Peyer's patch (tissue), 4 donors: ENCODE data around the gene GPR62. TPM values are rescaled to one million over a fixed set of nuclear protein-coding genes. Genes with fewer than 3 reads are reported as not detected.

Source experiments
- DNase-seq, 3 donors: peaks; one replicate each; pipeline ENCODE4 v3.0.0-alpha.2; 2017 to 2019
- H3K27ac ChIP-seq, 4 donors: fragments of 200-600 bp; sonication (generic); one replicate each; pipeline ENCODE4 v1.5.1; 2016 to 2019
- H3K27me3 ChIP-seq, 2 donors: fragments of 200-600 bp; sonication (generic); one replicate each; pipeline ENCODE4 v1.5.1; 2019
- H3K36me3 ChIP-seq, 3 donors: fragments of 200-600 bp; sonication (generic); one replicate each; pipeline ENCODE4 v1.5.1; 2016 to 2019
- H3K4me1 ChIP-seq, 4 donors: fragments of 200-600 bp; sonication (generic); one replicate each; pipeline ENCODE4 v1.5.1; 2016 to 2019
- H3K4me3 ChIP-seq, 4 donors: fragments of 200-600 bp; sonication (generic); 1 replicate in 3 of 4; 2 replicates in 1 of 4; pipeline ENCODE4 v1.5.1; 2016 to 2019; ENCODE audit warnings: mild to moderate bottlenecking in 1 of 4
- H3K9me3 ChIP-seq, 4 donors: fragments of 200-600 bp; sonication (generic); one replicate each; pipeline ENCODE4 v1.5.1; 2016 to 2019; ENCODE audit warnings: mild to moderate bottlenecking in 1 of 4
- POLR2A ChIP-seq, 2 donors: fragments of 450-650 bp; IDR thresholded peaks; one replicate each; pipeline ENCODE4 v1.5.1; 2017; ENCODE audit warnings: antibody characterized with exemption in 2 of 2, mild to moderate bottlenecking in 2 of 2, moderate library complexity in 2 of 2
- small RNA-seq, 2 donors: library from RNA; depleted of rRNA; stranded (forward); fragments of <200 nt; gene quantifications; one replicate each; pipeline ENCODE3, GENCODE V24; 2016
- total RNA-seq, 4 donors: library from RNA; depleted of rRNA; stranded (reverse); fragments of >200 nt; gene quantifications; one replicate each; pipeline ENCODE4 v1.1.0, GENCODE V29; 2016
- TF ChIP-seq, protein P1 (sequence below), 6 experiments: fragments of 450-650 bp in 4 of 6; fragments of 200-600 bp in 2 of 6; sonication (generic) in 1 of 6; IDR thresholded peaks; one replicate each; pipeline ENCODE4 v1.5.1; 2017 to 2019; ENCODE audit warnings: antibody characterized with exemption in 6 of 6, mild to moderate bottlenecking in 3 of 6, moderate library complexity in 1 of 6

The GPR62 gene
- total RNA-seq, 4 donors from 2014 or later, result not detected

DNA sequence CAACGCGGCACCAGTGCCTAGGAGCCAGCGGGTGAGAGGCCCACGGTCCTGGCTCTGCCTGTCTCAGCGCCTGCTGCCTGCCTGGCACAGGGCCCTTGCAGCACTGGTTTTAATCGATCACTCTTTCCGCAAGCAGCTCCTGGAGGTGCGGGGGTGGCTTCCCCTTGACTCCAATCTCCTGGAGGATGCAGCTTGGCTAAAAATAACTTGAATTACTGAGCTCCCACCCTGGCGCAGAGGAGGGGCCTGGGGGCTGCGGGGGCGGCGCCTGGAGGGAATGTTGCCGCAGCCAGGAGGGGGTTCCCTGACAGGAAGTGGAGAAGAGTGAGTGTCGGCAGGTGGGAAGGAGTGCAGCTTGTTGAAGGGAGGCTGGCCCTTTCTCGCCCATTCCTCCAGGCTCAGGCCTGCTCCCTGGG is 50.4 kb downstream of the GPR62 start:
- Histone ChIP-seq H3K9me3 (no peaks in the 10 kb centered on the region), H3K27me3 (no peaks in the 10 kb centered on the region), H3K27ac (peak overlapping the region in 2 of 4 donors; percentile 3 to 4), H3K4me3 (no peak overlapping the region), H3K4me1 (peaks cover 0 to 19% (median 3%) of the 10 kb centered on the region in 4 donors), H3K36me3 (no peaks in the 10 kb centered on the region)
- no peak for DNase-seq
- no peak for TF ChIP-seq POLR2A (IDR thresholded peaks at IDR 0.05)
- TF ChIP-seq, protein P1, sequence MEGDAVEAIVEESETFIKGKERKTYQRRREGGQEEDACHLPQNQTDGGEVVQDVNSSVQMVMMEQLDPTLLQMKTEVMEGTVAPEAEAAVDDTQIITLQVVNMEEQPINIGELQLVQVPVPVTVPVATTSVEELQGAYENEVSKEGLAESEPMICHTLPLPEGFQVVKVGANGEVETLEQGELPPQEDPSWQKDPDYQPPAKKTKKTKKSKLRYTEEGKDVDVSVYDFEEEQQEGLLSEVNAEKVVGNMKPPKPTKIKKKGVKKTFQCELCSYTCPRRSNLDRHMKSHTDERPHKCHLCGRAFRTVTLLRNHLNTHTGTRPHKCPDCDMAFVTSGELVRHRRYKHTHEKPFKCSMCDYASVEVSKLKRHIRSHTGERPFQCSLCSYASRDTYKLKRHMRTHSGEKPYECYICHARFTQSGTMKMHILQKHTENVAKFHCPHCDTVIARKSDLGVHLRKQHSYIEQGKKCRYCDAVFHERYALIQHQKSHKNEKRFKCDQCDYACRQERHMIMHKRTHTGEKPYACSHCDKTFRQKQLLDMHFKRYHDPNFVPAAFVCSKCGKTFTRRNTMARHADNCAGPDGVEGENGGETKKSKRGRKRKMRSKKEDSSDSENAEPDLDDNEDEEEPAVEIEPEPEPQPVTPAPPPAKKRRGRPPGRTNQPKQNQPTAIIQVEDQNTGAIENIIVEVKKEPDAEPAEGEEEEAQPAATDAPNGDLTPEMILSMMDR (IDR thresholded peaks at IDR 0.05), result no peak

DNA sequence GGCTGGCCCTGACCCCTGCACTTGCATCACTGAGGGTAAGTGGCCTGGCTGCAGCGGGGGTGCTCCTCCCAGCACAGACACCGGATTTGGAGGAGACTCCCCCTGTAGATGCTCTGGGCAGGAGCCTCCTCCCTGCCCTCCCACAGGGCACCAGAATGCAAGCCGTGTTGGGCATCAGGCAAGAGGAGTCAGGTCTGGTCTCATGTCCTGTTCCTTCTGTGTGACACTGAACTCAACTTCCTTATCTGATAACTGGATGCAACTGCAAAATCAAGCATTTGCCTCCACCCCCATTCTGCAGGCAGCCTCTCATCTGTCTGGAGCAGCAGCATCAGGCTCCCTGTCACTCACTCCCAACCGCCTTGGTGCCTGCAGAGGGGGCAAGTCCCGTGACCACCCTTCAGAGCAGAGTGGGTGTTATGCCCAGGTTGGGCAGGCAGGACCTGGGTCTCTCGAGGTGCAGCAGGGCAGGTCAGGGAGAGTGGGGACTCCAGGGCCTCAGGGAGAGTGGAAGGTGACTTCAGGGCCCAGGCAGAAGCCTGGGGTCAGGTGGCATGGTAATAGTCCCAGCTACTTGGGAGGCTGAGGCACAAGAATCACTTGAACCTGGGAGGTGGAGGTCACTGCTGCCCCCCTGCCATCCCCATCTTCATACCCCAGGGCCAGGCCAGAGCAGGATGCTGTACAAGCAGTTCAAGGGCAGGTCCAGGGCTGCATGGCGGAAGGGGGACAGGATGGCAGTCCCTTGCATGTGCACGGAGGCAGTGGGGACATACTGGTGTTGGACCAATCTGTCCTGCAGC is 51.0 kb downstream of the GPR62 start:
- peak overlapping the region in 2 of 4 donors; percentile 3 to 4 for H3K27ac ChIP-seq
- H3K4me3 ChIP-seq, result no peak overlapping the region

DNA sequence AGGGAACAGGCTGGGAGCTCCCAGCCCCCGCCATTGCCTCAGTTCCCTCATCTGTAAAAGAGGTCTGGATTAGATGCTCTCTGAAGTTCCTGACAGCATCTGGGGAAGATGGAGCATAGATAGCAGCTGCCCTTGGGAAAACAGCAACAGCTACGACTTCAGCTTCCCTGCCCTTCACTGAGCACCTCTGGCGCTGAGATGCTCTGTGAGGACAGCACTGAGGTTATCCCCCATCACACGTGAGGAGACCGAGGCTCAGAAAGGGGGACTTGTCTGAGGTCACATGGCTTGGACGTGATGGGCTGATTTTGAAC is 51.6 kb downstream of the GPR62 start:
- no peak overlapping the region for H3K27ac ChIP-seq
- H3K4me1 ChIP-seq, result peaks cover 0 to 15% (median under 1%) of the 10 kb centered on the region in 4 donors
- TF ChIP-seq, protein P1 (IDR thresholded peaks at IDR 0.05), result no peak
- TF ChIP-seq POLR2A (IDR thresholded peaks at IDR 0.05), result no peak
- H3K4me3 ChIP-seq, result no peak overlapping the region
- no peak for DNase-seq
- H3K27me3 ChIP-seq, result no peaks in the 10 kb centered on the region
- H3K36me3 ChIP-seq, result no peaks in the 10 kb centered on the region
- H3K9me3 ChIP-seq, result no peaks in the 10 kb centered on the region

More for the DNA sequence above, 51.0 kb downstream of the GPR62 start:
- no peak for TF ChIP-seq POLR2A (IDR thresholded peaks at IDR 0.05)
- TF ChIP-seq, protein P1 (IDR thresholded peaks at IDR 0.05), result no peak
- H3K27me3 ChIP-seq, result no peaks in the 10 kb centered on the region
- no peak for DNase-seq
- H3K4me1 ChIP-seq, result peaks cover 0 to 19% (median 3%) of the 10 kb centered on the region in 4 donors
- no peaks in the 10 kb centered on the region for H3K9me3 ChIP-seq
- H3K36me3 ChIP-seq, result no peaks in the 10 kb centered on the region

Small RNA genes lying within 50 kb of the gene (small RNA-seq; reads per million reads assigned to genes)
- 0 reads per million in 2 donors for gene AC115284.1

Other genes starting within 250 kb of the GPR62 start
- 1 to 10 TPM in 1 of 4 donors, under 1 TPM in 2, not detected in 1; 0.54 to 2.5 (median 0.57) TPM for gene GRM2, start 248.3 kb upstream of the GPR62 start, total RNA-seq
- not detected for gene IQCF6, start 176.1 kb upstream of the GPR62 start, total RNA-seq
- not detected for gene IQCF2, start 93.8 kb upstream of the GPR62 start, total RNA-seq
- not detected for gene IQCF5, start 79.8 kb upstream of the GPR62 start, total RNA-seq
- gene IQCF1, start 52.0 kb upstream of the GPR62 start, total RNA-seq, result not detected
- 10 to 100 TPM in 1 of 4 donors, 1 to 10 TPM in 3; 4.7 to 17.3 (median 7.7) TPM for gene RRP9, start 13.5 kb upstream of the GPR62 start, total RNA-seq
- gene PARP3, start 13.0 kb upstream of the GPR62 start, total RNA-seq, result 100 to 1,000 TPM; 100 to 157 (median 137) TPM
- 10 to 100 TPM; 31.3 to 44.7 (median 37.7) TPM for gene PCBP4, start 12.1 kb downstream of the GPR62 start, total RNA-seq
- gene ABHD14B, start 18.7 kb downstream of the GPR62 start, total RNA-seq, result 100 to 1,000 TPM in 3 of 4 donors, 10 to 100 TPM in 1; 43.7 to 135 (median 127) TPM
- gene ABHD14A, start 19.7 kb downstream of the GPR62 start, total RNA-seq, result 10 to 100 TPM in 2 of 4 donors, 1 to 10 TPM in 2; 3.9 to 11.6 (median 7.7) TPM
- 100 to 1,000 TPM in 3 of 4 donors, 10 to 100 TPM in 1; 95.7 to 977 (median 609) TPM for gene ACY1, start 28.2 kb downstream of the GPR62 start, total RNA-seq
- gene RPL29, start 40.5 kb downstream of the GPR62 start, total RNA-seq, result 100 to 1,000 TPM; 643 to 841 (median 711) TPM
- 1 to 10 TPM; 3.3 to 7.1 (median 6.0) TPM for gene DUSP7, start 101.2 kb downstream of the GPR62 start, total RNA-seq
- 1 to 10 TPM; 3.4 to 9.3 (median 6.5) TPM for gene POC1A, start 199.0 kb downstream of the GPR62 start, total RNA-seq
- 10 to 100 TPM; 73.3 to 92.8 (median 89.8) TPM for gene ALAS1, start 242.8 kb downstream of the GPR62 start, total RNA-seq